CD1c-positive myeloid dendritic cell (primary cell): ENCODE results near the gene SLC6A8.

Source experiments
- DNase-seq: peaks from one replicate; pipeline ENCODE4 v3.0.0-alpha.2; 2016; ENCODE audit errors: extremely low spot score

SLC6A8 gene

DNA sequence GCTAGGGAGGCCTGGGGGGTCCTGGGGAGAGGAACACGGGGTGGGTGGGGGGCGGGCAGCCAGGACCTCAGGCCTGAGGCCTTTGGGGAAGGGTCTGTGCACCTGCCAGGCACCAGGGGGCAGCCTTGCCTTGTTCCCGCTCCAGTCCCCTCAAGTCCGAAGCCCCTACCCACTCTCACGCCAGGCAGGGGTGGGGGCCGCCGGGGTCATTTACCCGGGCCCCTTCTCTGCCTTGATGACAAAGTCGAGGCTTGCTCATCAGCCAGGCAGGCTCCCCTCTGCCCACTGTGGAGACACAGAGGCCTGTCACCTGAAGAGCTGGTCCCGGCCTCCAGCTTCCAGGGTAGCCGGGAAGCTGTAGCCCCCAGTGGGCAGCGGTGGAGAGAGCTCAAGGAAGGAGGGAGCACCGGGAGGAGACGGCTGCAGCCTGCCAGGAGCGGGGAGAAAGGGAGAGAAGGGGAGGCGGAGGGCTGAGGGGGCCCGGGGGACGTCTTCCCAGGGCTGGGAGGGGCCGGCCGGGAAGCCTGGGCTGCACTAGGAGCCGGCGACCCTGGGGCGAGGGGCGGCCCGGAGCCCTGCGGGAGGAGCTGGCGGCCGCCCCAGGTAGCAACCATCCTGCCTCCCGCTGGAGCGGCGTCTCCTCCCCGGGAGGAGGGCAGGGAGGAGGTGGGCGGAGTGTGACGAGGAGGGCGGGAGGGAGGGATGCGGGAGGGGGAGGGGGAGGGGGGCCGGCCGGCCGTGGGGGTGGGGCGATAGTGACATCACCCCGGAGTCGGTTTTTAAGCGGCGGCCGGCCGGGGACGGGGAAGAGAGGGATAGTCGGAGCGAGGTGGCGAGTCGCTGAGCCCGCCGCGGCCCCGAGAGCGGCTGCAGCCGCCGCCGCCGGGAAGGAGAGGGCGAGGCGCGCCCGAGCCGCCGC is at the start of gene SLC6A8:
SLC6A8 (plus strand) TSS at position 806 of the 919 bp plus-strand sequence. CDS start 649 bp downstream, outside the sequence.
- peak; percentile 43 for DNase-seq

DNA sequence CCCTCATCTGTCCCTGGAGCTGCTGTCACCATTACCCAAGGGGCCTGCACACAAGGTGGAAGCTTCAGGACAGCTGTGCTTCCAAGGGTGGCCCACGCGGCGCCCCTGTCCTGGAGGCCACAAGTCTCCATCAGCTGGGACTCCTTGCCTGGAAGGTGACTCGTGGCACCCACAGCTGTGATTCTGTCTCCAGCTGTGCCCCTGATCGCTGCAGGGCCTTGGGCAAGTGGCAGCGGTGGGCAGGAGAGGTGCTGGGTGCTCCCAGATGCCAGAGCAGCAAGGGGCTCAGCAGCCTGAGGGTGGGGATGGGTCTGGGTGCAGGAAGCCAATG is 49.7 kb upstream of the SLC6A8 start:
- DNase-seq = no peak

DNA sequence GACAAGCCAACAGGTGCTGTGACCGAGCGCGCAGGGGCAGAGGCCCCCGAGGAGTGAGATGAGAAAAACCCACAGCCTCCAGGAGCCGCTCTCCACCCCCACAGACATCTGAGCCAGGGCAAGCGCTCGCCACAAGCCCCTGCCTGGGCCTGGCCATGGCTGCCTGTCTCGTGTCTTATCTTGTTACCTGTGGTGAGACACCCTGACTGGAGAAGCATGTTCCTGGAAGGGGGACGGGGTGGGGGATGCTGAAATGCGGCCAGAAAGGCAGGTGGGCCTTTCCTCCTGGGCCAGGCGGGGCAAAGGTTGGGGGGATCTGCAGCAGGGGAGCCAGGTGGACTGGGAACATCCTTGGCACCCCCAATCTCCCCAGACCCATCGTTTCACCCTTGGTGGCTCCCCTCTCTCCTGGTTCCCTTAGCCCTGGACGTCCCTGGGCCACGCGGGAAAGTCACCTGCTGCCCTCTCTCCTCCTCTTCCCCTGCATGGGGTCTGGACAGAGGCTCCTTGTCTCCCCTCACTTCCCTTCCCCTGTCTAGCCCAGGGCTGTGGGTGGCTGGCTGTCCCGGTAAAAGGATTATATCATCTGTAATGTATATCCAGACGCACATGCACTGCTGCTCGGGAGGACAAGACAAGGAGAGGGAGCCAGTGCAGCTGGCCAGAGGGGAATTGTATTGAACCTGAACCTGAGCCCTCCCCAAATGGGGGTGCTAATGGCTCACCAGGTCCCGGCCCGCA is 49.1 kb upstream of the SLC6A8 start:
- no peak for DNase-seq

DNA sequence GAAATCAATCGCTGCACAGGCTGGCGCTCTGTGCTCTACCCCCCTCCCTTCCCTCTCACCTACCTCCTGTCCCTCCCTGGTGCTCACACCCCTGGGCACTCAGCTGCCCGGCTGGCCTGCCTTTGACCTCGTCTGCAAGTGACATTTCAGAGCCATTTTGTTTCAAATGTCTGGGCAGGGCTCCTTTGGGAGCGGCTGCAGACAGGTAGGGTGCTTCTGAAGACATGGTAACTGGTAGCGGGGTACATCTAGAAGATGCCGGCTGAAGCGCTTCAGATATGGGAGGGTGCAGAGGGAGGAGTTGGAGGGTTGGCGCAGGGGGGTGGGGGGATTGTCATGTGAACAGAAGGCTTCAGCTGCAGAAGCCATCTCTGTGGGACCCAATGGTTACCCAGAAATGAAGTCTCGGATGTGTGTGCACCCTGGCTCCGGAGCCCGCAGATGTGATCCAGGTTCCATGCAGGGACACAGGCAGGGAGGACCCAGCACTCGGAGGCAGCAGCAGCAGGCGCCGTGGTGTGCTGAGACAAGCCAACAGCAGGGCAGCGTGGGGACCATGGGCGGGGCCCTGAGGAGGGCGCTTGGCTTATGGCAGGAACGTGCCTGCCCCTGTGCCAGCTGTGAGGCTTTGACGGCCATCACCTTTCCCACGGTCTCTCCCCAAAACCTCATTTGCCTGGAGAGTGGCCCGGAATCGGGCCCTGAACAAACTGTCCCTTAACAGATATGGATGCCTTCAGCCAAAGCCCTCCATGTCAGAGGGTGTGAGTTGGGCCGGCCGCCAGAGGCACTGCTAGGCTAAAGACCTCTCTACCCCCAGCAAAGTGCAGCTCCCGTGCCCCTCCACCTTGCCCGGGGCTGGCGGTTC is 48.3 kb upstream of the SLC6A8 start:
- no peak for DNase-seq

DNA sequence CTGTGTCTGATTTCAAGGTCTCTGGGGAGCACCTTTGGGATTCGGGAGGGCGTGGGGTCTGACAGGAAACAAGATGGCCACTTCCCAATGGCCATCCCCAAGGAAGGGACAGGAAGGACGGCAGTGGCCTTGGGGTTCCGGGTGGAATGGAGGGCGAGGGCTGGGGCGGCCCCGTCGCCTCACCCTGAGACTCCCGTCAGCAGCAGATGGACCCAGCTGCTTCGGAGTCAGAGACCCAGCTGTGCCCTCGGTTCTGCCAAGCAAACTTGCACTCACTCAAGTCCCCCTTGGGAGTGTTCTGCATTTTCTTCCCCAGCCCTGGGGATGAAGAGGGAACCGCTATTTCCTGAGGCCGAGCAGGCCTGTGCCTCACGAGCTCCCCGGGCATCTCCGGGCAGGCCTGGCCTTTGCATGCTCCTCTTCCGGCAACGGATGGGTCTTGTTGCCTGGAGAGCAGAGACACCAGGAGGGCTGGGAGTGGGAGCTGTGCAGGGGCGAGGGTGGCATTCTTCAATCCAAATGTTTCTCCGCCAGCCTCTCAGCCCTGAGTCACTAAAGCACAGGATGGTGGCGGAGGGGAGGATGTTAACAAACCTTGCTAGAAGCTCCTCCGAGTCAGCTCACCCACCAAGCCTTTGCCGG is 47.6 kb upstream of the SLC6A8 start:
- DNase-seq = no peak

DNA sequence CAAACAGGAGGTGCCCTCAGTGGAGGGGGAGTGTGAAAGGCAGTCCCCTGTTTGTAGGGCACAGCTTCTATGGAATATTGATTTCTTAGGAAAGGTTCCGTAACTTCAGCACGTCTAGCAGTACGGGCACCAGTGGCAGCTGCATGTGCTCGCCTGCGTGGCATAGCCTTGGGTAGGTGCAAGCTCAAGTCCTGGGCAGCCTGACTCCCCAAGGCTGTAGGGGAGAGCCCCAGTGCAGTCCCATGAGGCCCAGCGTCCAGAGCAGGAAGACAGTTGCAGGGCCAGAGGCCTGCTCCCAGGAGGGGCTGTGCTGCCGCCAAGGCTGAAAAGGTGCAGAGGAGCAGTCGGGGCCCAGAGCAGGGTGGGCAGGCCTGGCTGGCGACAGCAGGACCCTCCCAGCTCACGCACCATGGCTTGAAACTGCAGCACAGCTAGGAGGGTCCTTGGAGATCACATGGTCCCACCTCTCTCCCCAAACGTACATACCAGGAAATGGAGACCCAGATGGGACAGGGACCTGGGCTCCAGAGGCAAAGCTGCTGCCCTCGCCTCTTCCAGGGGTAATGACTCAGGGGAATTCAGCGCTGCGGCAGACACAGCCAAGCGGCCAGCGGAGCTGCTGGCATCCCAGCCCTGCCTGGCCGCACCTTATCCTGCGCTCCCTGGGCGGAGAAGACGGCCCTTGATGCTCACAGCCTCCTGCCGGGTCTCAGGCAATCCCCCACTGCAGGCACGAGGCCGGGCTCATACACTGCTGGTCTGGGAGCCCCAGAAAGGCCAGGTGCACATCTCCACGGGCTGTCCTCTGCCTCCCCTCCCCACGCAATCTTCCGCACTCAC is 46.8 kb upstream of the SLC6A8 start:
- no peak for DNase-seq

DNA sequence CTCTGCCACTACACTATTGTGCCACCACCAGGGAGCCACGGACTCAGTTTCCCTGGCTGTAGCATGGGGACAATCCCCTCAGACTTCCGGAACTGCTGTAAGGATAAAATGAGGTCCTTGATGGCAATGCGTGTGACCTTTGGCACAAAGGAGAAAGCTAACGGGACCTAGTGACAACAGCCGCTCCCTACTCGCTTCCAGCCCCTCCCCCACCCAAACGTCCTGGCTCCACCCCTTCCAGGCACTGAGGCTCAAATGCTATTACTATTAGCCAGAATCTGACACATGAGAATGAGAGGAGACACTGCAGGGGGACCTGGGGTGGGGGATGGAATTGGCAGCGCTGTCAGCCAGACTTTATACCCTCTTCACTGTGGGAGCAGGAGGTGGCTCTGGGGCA is 46.1 kb upstream of the SLC6A8 start:
- DNase-seq = no peak

DNA sequence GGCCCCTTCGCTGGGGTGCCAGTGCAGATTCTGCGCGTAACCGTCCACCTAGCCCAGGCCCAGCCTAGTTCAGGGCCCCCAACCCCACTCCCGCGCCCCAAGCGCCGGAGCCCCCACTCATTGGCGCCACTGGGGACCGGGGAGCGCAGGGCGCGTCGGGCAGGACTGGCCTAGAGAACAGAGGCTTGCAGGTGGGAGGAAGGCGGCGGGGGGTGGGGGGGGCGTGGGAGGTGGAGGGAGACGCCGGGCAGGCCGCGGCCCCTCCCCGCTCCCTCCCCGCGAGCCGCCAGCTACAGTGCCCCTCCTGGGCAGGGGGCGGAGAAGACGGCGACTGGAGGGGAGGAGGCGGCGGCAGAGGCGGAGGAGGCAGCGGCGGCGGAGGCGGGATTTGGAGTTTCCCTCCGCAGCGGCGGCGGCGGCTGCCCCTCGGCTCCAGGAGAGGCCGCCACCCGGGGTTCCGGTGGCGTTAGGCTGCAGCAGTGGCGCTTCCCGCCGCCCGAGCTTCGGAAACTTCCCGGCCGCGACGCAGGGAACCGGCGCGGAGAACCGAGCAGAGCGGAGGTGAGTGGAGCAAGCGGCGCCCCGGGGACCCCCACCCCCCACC is 45.6 kb upstream of the SLC6A8 start:
- DNase-seq = no peak

DNA sequence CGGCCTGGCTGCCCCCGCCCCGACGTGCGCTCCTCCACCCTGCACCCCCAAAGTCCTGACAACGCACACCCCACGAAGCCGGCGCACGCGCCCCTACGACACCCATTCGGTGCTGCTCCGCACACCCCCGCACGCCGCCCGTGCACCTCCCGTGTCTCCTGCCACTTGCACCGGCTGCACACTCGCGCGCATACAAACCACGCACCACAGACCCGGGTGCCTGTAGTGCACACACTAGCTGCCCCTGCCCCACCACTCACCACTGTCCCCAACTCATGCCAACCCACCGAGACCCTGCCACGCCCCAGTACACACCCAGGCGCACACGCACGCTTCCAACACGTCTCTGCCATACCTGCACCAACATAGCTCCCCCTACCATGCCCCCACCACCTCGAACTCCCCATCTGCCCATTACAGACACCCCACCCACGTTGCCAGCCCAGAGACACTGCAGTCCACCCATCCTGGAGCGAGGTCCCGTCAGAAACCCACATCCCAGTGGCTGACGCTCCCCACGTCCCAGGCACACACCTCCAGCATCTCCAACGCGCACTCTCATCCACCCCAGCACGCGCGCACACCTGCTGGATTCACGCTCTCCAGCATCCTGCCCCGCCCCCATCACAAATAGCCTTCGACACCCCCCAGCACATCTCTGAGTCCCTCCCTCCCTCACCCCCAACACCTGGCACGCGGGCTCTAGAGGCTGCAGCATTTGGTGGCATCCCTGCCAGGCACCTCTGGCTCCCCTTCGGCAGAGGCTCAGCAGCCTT is 44.9 kb upstream of the SLC6A8 start:
- no peak for DNase-seq

DNA sequence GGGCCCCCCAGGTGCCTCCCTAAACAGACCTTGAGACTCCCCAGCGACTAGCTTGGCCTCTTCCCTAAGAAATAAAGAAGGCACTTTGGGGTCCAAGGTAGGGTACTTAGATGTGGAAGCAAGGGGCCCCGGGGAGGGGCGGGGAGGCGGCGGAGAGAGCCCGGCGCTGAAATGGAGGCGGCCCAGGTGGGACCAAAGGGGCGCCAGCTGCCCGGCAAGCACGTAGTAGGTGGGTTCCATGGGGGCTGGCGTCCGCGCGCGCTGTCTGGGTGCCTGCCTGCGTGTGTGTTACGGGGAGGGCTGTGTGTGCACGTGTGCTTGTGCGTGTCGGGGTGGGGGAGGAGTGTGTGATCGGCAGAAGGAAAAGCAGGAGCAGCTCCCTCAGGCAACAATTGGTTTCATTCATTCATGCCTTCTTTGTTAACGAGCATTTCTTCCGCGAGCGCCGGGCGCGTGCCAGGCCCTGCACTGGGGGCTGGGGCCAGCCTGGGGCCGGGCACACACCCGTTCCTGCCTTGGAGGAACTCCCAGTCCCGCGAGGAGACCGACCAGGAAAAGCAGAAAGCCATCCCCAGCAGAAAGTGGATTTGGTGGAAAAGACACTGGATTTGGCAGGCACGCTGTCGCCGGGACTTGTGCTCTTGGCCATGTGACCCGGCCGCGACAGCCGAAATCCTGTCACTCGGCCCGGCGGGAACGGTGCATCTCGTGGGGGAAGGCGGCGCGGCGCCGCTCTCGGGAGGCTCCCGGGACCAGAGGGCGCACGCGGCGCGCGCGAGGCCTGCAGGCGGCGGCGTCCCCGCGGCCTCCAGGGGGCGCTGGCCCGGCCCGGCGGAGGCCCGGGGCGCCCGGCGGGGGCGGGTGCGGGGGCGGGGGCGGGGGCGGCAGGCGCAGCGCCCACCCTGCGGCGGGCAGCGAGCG is 44.0 kb upstream of the SLC6A8 start:
- peak; percentile 26 for DNase-seq

DNA sequence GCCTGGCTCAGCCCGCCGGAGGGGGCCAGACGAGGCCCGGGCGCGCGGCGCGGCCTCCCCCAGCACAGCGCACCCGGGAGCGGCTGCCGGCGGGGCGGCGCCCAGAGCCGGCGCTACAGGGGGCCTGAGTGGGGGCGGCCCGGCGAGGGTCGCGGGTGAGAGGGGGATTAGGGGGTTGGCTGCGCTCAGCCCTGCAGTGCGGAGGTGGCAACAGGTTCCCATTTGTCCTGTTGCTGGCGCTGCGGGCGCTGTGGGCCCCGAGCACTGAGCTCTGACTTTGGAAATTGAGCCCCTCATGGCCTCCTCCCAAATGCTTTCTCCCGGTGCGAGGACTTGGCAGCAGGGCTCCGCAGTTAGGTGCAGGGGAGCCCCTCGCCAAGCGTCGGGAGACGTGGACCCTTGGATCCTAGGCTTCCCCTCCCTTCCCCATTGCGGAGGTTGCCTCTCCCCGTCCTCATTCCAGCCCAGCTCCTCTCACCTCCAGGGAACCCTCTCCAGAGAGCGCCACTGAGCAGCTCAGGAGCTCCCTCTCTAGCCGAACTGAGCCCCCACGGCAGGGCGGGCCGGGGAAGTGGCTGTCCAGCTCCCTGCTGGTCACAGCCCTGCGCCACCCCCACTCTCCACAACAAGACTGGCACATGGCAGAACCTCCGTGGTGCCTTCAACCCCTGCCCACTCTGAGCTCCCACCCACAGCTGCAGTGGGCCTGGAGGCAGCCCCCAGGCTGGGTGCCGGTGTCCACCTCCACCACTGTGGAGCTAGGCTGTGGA is 43.2 kb upstream of the SLC6A8 start:
- no peak for DNase-seq

DNA sequence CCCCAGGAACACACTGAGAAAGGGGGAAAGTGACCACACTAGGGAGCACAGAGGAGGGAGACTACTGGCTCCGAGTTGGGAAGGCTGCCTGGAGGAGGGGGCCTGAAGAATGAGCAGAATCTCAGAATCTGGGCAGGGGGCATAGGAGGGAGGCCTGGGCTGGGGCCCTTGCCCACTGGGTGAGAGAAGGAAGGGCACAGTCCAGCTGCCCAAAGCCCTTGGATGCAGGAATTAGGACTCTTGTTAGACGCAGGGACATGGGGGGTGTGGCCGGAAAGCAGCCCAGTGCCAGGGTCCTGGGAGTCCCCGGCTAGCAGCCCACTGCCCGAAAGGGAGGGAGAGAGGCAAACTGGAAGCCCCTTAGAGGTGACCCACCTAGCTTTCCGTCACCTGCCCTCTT is 42.6 kb upstream of the SLC6A8 start:
- DNase-seq = no peak

DNA sequence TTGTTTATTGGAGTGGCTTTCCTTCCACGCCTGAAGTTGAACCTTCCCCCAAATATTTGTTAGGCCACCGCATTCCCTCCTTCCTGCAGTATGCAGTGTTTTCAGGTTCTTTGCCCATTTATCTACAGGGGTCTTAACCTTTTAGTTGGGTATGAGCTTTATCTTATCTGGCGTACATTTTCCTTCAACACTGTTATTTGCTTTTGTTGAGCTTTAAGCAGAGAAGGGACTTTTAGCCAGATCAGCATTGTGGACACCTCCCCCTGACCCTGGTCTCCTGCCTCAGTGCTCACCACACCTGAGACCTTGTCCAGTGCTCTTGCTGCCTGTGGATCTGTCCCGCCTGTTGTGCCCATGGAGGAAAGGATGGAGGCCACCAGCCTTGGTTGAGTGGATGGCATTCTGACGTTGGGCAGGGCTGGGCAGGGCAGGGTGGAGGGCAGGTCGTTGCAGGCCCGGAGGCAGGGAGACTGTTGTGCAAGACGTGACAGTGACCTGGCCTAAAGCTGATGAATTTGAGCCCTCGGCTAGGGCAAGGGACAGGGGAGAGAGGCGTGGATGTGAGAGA is 41.7 kb upstream of the SLC6A8 start:
- DNase-seq = no peak

DNA sequence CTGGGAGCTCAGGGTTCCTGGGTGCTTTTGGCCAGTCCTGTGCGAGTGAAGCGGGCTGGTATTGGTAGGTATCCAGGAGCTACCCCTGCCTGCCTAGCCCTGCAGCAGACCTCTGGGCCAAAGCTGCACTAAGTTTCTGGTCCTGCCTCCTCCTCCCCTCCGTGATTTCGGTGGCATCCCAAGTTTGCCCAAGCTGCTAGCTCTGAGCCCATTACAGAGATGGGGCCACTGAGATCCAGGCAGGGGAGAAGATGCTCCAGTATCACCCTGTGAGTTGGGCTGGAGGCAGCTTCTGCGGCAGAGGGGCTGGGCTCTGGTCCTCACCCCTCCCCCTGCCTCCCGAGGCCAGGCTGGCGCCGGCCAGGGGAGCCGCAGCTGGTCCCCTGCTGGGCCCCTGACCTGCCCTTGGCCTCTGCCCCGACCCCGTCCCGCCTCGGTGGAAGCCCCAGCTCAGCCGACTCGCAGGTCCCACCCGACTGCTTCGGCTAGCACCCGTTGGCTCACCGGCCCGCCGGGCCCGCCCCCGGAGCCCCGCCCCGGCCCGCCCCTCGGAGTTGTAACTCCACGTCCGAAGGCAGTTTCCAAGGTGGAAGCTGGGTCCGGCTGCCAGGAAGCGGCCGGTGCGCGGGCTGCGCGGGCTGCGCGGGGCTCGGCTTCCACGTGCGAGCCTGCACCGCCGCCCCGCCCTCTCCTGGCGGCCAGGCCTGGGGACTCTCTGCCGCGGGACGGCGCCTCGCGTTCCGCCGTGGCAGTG is 40.9 kb upstream of the SLC6A8 start, which contains the start of gene DUSP9:
DUSP9 (plus strand) TSS at position 584 of the 754 bp plus-strand sequence. CDS start 751 bp downstream, outside the sequence.
- peak; percentile 34 for DNase-seq

DNA sequence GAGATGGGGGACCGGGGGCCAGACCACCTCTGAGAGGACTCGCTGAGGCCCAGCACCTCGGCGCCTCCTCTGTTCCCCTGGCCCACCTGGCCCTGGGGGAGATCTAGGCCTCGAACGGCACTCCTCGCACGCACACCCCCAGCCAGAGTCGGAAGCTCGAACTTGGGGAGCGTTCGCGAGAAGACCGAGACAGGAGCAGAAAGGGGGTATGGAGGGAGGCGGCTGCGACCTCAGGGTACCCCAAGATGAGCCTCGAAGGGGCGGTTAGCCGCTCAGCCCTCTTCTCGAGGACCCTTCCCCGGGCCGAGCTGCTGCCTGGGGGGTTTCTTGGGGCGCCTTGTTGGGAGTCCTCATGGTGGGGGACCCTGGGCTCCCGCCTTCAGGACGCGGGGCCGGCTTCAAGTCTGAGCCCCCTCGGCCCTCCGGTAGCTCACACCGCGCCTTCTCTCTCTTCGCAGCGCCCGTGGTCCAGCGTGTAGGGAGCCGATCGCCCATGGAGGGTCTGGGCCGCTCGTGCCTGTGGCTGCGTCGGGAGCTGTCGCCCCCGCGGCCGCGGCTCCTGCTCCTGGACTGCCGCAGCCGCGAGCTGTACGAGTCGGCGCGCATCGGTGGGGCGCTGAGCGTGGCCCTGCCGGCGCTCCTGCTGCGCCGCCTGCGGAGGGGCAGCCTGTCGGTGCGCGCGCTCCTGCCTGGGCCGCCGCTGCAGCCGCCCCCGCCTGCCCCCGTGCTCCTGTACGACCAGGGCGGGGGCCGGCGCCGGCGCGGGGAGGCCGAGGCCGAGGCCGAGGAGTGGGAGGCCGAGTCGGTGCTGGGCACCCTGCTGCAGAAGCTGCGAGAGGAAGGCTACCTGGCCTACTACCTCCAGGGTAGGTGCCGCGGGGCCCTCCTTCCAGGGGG is 40.0 kb upstream of the SLC6A8 start:
- no peak for DNase-seq
